HepG2 (cell line): ENCODE results near the gene HOXA4. TPM values are rescaled to one million over a fixed set of nuclear protein-coding genes. Genes with fewer than 3 reads are reported as not detected.

Source experiments
- ARNT ChIP-seq: fragments of 450-650 bp; IDR thresholded peaks from 2 replicates; pipeline ENCODE4 v1.6.1; 2017
- CEBPG ChIP-seq: IDR thresholded peaks from 2 replicates; pipeline ENCODE4 v1.6.1; 2016
- GABPB1 ChIP-seq: IDR thresholded peaks from 2 replicates; pipeline ENCODE4 v1.6.1; 2016; ENCODE audit warnings: mild to moderate bottlenecking, missing genetic modification reagents, moderate library complexity, missing compliant biosample characterization
- NCOA5 ChIP-seq: sonication (generic); formaldehyde crosslinking; IDR thresholded peaks from 2 replicates; pipeline ENCODE4 v1.4.0; 2020; ENCODE audit warnings: missing genetic modification reagents
- NFE2L2 ChIP-seq: fragments of 150-350 bp; IDR thresholded peaks from 2 replicates; pipeline ENCODE4 v1.6.1; 2014; ENCODE audit warnings: low read length
- PHB2 ChIP-seq: fragments of 450-650 bp; IDR thresholded peaks from 2 replicates; pipeline ENCODE4 v1.6.1; 2018; ENCODE audit not compliant: partially characterized antibody
- SNRNP70 ChIP-seq: fragments of 200-400 bp; formaldehyde crosslinking; IDR thresholded peaks from 2 replicates; pipeline ENCODE4 v1.6.1; 2017; ENCODE audit warnings: mild to moderate bottlenecking, low read depth, low read length, moderate library complexity
- SRSF4 ChIP-seq: fragments of 200-400 bp; formaldehyde crosslinking; IDR thresholded peaks from one replicate; pipeline ENCODE4 v1.6.1; 2018; ENCODE audit warnings: mild to moderate bottlenecking, low read depth, low read length, moderate library complexity; ENCODE audit not compliant: poor library complexity, severe bottlenecking
- STAT5B ChIP-seq: sonication (generic); formaldehyde crosslinking; IDR thresholded peaks from 2 replicates; pipeline ENCODE4 v1.4.0; 2020; ENCODE audit warnings: missing genetic modification reagents
- XBP1 ChIP-seq: sonication (generic); formaldehyde crosslinking; IDR thresholded peaks from 2 replicates; pipeline ENCODE4 v1.5.0; 2020; ENCODE audit warnings: missing genetic modification reagents
- ZNF430 ChIP-seq: sonication (generic); formaldehyde crosslinking; IDR thresholded peaks from 2 replicates; pipeline ENCODE4 v1.9.0; 2021; ENCODE audit warnings: mild to moderate bottlenecking, missing genetic modification reagents
- ZNF567 ChIP-seq: sonication (generic); formaldehyde crosslinking; IDR thresholded peaks from 2 replicates; pipeline ENCODE4 v1.8.1; 2023; ENCODE audit warnings: mild to moderate bottlenecking, missing genetic modification reagents, borderline replicate concordance
- ZNF768 ChIP-seq: sonication (generic); formaldehyde crosslinking; IDR thresholded peaks from 2 replicates; pipeline ENCODE4 v1.4.0; 2020; ENCODE audit warnings: missing genetic modification reagents
- polyA plus RNA-seq, 8 experiments: library from polyadenylated mRNA; depleted of rRNA in 3 of 8; stranded (reverse) in 7 of 8; unstranded in 1 of 8; fragments of >200 nt; fragmentation: Illumina TruSeq in 4 of 8; extraction: Trizol in 4 of 8; gene quantifications; 2 replicates each; pipeline versions ENCODE4 v1.2.1 to v1.2.3, GENCODE V29; 2011 to 2016; ENCODE audit warnings: low read depth in 4 of 8, missing spikeins in 1 of 8, mixed read lengths in 1 of 8; ENCODE audit not compliant: insufficient read depth in 1 of 8
- total RNA-seq, 5 experiments: library from RNA; depleted of rRNA; stranded (reverse); fragments of >200 nt; fragmentation: Illumina TruSeq; extraction: Trizol; gene quantifications; 2 replicates each; pipeline ENCODE4 v1.2.3, GENCODE V29; 2016; ENCODE audit warnings: low read depth in 1 of 5
- TF ChIP-seq, protein P1 (sequence below): sonication (generic); formaldehyde crosslinking; IDR thresholded peaks from 2 replicates; pipeline ENCODE4 v1.5.0; 2020; ENCODE audit warnings: mild to moderate bottlenecking, missing genetic modification reagents
- TF ChIP-seq, protein P2 (sequence below): sonication (generic); formaldehyde crosslinking; IDR thresholded peaks from 2 replicates; pipeline ENCODE4 v1.4.0; 2020; ENCODE audit warnings: missing genetic modification reagents
- TF ChIP-seq, protein P3 (sequence below): sonication (generic); formaldehyde crosslinking; IDR thresholded peaks from 2 replicates; pipeline ENCODE4 v1.8.0; 2022; ENCODE audit warnings: missing genetic modification reagents, mild to moderate bottlenecking, inconsistent platforms, borderline replicate concordance
- TF ChIP-seq, protein P4 (sequence below): sonication (generic); formaldehyde crosslinking; IDR thresholded peaks from 2 replicates; pipeline ENCODE4 v1.4.0; 2020; ENCODE audit warnings: missing genetic modification reagents
- TF ChIP-seq, protein P5 (sequence below): sonication (generic); formaldehyde crosslinking; IDR thresholded peaks from 2 replicates; pipeline ENCODE4 v1.5.1; 2020; ENCODE audit warnings: missing genetic modification reagents, mild to moderate bottlenecking, borderline replicate concordance
- TF ChIP-seq, protein P6 (sequence below): sonication (generic); formaldehyde crosslinking; IDR thresholded peaks from 2 replicates; pipeline ENCODE4 v1.4.0; 2020; ENCODE audit warnings: missing genetic modification reagents, mild to moderate bottlenecking, borderline replicate concordance

Gene HOXA4
- total and polyA plus RNA-seq, 2 of the 13 experiments (the other 11 are each of a cell fraction or from before 2014, with no cell fraction given): 2.4 to 5.4 TPM

DNA sequence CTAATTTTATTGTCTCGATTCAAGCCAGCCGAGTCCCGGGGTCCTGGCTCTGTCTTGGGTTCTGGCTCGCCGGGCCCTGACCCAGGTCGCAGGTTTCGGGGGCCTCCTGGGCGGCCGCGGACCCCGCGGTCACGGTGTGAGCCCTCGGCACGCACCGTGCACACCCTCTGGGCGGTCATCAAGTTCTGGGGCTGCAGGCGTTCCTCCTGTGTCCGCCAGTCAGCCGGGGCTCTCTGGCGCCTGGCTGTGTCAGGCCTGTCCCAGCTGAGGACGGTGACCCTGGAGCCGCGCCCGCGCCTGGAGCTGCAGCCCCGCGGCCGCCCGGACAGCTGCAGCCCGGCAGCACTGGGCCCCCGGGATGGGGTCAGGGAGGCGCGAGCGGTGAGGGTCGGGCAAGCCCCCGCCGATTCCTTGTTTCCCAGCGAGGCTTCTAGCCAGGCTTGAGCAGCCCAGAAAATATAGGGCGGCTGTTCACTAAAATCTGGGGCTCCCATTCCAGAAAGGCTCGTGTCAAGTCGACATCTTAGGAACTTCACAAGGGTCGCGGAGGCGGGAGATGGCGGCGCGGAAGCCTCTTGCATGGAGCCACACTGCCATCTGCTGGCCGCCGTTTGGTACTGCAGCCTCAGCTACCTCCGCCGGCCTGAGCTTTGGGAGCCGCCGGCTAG, 30.1 kb upstream of the HOXA4 start (continued):
- TF ChIP-seq, protein P1, sequence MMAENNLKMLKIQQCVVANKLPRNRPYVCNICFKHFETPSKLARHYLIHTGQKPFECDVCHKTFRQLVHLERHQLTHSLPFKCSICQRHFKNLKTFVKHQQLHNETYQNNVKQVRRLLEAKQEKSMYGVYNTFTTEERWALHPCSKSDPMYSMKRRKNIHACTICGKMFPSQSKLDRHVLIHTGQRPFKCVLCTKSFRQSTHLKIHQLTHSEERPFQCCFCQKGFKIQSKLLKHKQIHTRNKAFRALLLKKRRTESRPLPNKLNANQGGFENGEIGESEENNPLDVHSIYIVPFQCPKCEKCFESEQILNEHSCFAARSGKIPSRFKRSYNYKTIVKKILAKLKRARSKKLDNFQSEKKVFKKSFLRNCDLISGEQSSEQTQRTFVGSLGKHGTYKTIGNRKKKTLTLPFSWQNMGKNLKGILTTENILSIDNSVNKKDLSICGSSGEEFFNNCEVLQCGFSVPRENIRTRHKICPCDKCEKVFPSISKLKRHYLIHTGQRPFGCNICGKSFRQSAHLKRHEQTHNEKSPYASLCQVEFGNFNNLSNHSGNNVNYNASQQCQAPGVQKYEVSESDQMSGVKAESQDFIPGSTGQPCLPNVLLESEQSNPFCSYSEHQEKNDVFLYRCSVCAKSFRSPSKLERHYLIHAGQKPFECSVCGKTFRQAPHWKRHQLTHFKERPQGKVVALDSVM (CRISPR knock-in tag): no peak
- TF ChIP-seq, protein P2, sequence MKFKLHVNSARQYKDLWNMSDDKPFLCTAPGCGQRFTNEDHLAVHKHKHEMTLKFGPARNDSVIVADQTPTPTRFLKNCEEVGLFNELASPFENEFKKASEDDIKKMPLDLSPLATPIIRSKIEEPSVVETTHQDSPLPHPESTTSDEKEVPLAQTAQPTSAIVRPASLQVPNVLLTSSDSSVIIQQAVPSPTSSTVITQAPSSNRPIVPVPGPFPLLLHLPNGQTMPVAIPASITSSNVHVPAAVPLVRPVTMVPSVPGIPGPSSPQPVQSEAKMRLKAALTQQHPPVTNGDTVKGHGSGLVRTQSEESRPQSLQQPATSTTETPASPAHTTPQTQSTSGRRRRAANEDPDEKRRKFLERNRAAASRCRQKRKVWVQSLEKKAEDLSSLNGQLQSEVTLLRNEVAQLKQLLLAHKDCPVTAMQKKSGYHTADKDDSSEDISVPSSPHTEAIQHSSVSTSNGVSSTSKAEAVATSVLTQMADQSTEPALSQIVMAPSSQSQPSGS: no peak
- TF ChIP-seq CEBPG (no peak), PHB2 (no peak), XBP1 (CRISPR knock-in tag) (no peak), ARNT (no peak), ZNF430 (0 out of 2 replicates have a peak, but pooled peaks have one; percentile 23), NCOA5 (CRISPR knock-in tag) (no peak), SRSF4 (no peak), SNRNP70 (no peak), STAT5B (no peak), NFE2L2 (no peak), GABPB1 (peak; percentile 51; the same call in 1 of the 2 replicates), ZNF567 (CRISPR knock-in tag) (no peak), ZNF768 (CRISPR knock-in tag) (0 out of 2 replicates have a peak, but pooled peaks have one; percentile 27)
- TF ChIP-seq, protein P3, sequence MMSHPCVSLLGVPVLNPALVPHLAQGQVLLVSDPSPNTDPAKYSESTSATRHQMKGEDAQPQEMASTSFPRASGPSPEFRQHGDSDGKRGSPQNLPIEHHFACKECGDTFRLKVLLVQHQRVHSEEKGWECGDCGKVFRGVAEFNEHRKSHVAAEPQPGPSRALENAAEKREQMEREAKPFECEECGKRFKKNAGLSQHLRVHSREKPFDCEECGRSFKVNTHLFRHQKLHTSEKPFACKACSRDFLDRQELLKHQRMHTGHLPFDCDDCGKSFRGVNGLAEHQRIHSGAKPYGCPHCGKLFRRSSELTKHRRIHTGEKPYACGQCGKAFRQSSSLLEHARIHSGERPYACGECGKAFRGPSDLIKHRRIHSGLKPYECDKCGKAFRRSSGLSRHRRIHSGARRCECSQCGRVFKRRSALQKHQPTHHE (CRISPR knock-in tag): no peak
- TF ChIP-seq, protein P4, sequence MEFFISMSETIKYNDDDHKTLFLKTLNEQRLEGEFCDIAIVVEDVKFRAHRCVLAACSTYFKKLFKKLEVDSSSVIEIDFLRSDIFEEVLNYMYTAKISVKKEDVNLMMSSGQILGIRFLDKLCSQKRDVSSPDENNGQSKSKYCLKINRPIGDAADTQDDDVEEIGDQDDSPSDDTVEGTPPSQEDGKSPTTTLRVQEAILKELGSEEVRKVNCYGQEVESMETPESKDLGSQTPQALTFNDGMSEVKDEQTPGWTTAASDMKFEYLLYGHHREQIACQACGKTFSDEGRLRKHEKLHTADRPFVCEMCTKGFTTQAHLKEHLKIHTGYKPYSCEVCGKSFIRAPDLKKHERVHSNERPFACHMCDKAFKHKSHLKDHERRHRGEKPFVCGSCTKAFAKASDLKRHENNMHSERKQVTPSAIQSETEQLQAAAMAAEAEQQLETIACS: 0 out of 2 replicates have a peak, but pooled peaks have one; percentile 45
- TF ChIP-seq, protein P5, sequence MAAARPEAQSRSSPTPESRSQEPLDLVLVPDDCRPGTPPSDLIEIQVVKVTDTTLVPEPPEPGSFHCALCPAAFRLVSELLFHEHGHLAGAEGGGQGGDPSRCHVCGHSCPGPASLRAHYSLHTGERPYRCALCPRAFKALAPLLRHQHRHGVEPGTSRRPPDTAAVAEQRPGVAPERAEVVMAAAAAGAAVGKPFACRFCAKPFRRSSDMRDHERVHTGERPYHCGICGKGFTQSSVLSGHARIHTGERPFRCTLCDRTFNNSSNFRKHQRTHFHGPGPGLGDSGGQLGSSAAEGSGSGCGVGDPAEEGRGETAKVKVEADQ (CRISPR knock-in tag): no peak
- TF ChIP-seq, protein P6, sequence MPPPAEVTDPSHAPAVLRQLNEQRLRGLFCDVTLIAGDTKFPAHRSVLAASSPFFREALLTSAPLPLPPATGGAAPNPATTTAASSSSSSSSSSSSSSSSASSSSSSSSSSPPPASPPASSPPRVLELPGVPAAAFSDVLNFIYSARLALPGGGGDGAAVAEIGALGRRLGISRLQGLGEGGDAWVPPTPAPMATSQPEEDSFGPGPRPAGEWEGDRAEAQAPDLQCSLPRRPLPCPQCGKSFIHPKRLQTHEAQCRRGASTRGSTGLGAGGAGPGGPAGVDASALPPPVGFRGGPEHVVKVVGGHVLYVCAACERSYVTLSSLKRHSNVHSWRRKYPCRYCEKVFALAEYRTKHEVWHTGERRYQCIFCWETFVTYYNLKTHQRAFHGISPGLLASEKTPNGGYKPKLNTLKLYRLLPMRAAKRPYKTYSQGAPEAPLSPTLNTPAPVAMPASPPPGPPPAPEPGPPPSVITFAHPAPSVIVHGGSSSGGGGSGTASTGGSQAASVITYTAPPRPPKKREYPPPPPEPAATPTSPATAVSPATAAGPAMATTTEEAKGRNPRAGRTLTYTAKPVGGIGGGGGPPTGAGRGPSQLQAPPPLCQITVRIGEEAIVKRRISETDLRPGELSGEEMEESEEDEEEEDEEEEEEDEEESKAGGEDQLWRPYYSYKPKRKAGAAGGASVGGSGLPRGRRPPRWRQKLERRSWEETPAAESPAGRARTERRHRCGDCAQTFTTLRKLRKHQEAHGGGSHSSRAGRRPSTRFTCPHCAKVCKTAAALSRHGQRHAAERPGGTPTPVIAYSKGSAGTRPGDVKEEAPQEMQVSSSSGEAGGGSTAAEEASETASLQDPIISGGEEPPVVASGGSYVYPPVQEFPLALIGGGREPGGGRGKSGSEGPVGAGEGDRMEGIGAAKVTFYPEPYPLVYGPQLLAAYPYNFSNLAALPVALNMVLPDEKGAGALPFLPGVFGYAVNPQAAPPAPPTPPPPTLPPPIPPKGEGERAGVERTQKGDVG (CRISPR knock-in tag): no peak
